GM23338 (cell line): Measurements from ENCODE around the gene TSKS. TPM values are rescaled to one million over a fixed set of nuclear protein-coding genes. Genes with fewer than 3 reads are reported as not detected.

Experiments used
- ATAC-seq: fragments of 200-7000 bp; cut with Tn5 transposase; 3 replicates; pipeline ENCODE4 v1.9.1; 2020
- DNase-seq: peaks from one replicate; pipeline ENCODE4 v3.0.0-alpha.2; 2015; ENCODE audit warnings: low spot score
- H2AFZ ChIP-seq: fragments of 200-600 bp; sonication (generic); 2 replicates; pipeline ENCODE4 v1.8.0; 2016; ENCODE audit warnings: antibody characterized with exemption, mild to moderate bottlenecking, moderate library complexity
- H3F3A ChIP-seq: fragments of 200-600 bp; sonication (generic); replicated peaks from 2 replicates; pipeline ENCODE4 v1.8.0; 2017; ENCODE audit warnings: antibody characterized with exemption, mixed run types, low read depth
- H3K27ac ChIP-seq: fragments of 200-600 bp; sonication (generic); 2 replicates; pipeline ENCODE4 v1.6.1; 2016; ENCODE audit warnings: low read depth
- H3K27me3 ChIP-seq: fragments of 200-600 bp; sonication (generic); 2 replicates; pipeline ENCODE4 v1.8.0; 2016; ENCODE audit warnings: mild to moderate bottlenecking, mixed run types, moderate library complexity; ENCODE audit not compliant: insufficient read depth
- H3K36me3 ChIP-seq: fragments of 200-600 bp; sonication (generic); 2 replicates; pipeline ENCODE4 v1.8.0; 2016; ENCODE audit warnings: mild to moderate bottlenecking; ENCODE audit not compliant: insufficient read depth
- H3K4me1 ChIP-seq: fragments of 200-600 bp; sonication (generic); 2 replicates; pipeline ENCODE4 v1.8.0; 2016; ENCODE audit warnings: mild to moderate bottlenecking, moderate library complexity; ENCODE audit not compliant: insufficient read depth
- H3K4me2 ChIP-seq: fragments of 200-600 bp; sonication (generic); 2 replicates; pipeline ENCODE4 v1.7.1; 2017; ENCODE audit warnings: mixed run types
- H3K4me3 ChIP-seq: fragments of 200-600 bp; sonication (generic); 2 replicates; pipeline ENCODE4 v1.6.1; 2016; ENCODE audit warnings: mixed run types
- H3K79me2 ChIP-seq: fragments of 200-600 bp; sonication (generic); replicated peaks from 2 replicates; pipeline ENCODE4 v1.8.0; 2017; ENCODE audit warnings: mild to moderate bottlenecking; ENCODE audit not compliant: insufficient read depth
- H3K9me2 ChIP-seq: fragments of 200-600 bp; sonication (generic); 2 replicates; pipeline ENCODE4 v1.8.0; 2017; ENCODE audit not compliant: insufficient read depth
- H4K20me1 ChIP-seq: fragments of 200-600 bp; sonication (generic); replicated peaks from 2 replicates; pipeline ENCODE4 v1.8.0; 2017; ENCODE audit warnings: mild to moderate bottlenecking; ENCODE audit not compliant: insufficient read depth
- H3K27ac Mint-ChIP-seq: 2 replicates; pipeline ENCODE4 v1.8.0; 2020; ENCODE audit warnings: inconsistent platforms, mild to moderate bottlenecking, moderate library complexity, mixed read lengths
- H3K27me3 Mint-ChIP-seq: 3 replicates; pipeline ENCODE4 v1.8.0; 2022; ENCODE audit warnings: low read depth, mild to moderate bottlenecking, moderate library complexity, mixed read lengths, inconsistent platforms; ENCODE audit not compliant: insufficient read depth, poor library complexity
- H3K36me3 Mint-ChIP-seq: 3 replicates; pipeline ENCODE4 v1.8.0; 2021; ENCODE audit warnings: low read depth, mild to moderate bottlenecking, inconsistent platforms, moderate library complexity, mixed read lengths
- H3K4me1 Mint-ChIP-seq: 3 replicates; pipeline ENCODE4 v1.8.0; 2020; ENCODE audit warnings: mild to moderate bottlenecking, inconsistent platforms, mixed read lengths
- H3K4me3 Mint-ChIP-seq: 3 replicates; pipeline ENCODE4 v1.8.0; 2021; ENCODE audit warnings: moderate library complexity, mild to moderate bottlenecking, inconsistent platforms, mixed read lengths
- H3K9me3 Mint-ChIP-seq: 3 replicates; pipeline ENCODE4 v1.8.0; 2020; ENCODE audit warnings: moderate library complexity, mild to moderate bottlenecking, inconsistent platforms, mixed read lengths
- CREB1 ChIP-seq: fragments of 250-450 bp; sonication (Bioruptor Pico); IDR thresholded peaks from 2 replicates; pipeline ENCODE4 v1.5.0; 2020; ENCODE audit warnings: low read depth, mild to moderate bottlenecking, moderate library complexity
- EZH2 ChIP-seq: fragments of 200-600 bp; sonication (generic); IDR thresholded peaks from one replicate; pipeline ENCODE4 v1.8.0; 2017; ENCODE audit warnings: antibody characterized with exemption, mild to moderate bottlenecking, low read depth; ENCODE audit not compliant: unreplicated experiment
- EZH2phosphoT487 ChIP-seq: fragments of 200-600 bp; sonication (generic); IDR thresholded peaks from one replicate; pipeline ENCODE4 v1.8.1; 2018; ENCODE audit warnings: antibody characterized with exemption; ENCODE audit not compliant: unreplicated experiment
- JUNB ChIP-seq: IDR thresholded peaks from one replicate; pipeline ENCODE4 v1.6.1; 2016; ENCODE audit warnings: antibody characterized with exemption; ENCODE audit not compliant: unreplicated experiment
- NANOG ChIP-seq: IDR thresholded peaks from 2 replicates; pipeline ENCODE4 v1.6.1; 2016; ENCODE audit warnings: antibody characterized with exemption, borderline replicate concordance
- POLR2AphosphoS5 ChIP-seq: IDR thresholded peaks from 2 replicates; pipeline ENCODE4 v1.6.1; 2016; ENCODE audit warnings: antibody characterized with exemption, low read depth
- STAT1 ChIP-seq: IDR thresholded peaks from one replicate; pipeline ENCODE4 v1.6.1; 2016; ENCODE audit warnings: antibody characterized with exemption; ENCODE audit not compliant: unreplicated experiment
- ZNF114 ChIP-seq: fragments of 250-450 bp; sonication (Bioruptor Pico); IDR thresholded peaks from 2 replicates; pipeline ENCODE4 v1.5.0; 2020; ENCODE audit warnings: mild to moderate bottlenecking, moderate library complexity
- ZNF331 ChIP-seq: fragments of 250-450 bp; sonication (Bioruptor Pico); IDR thresholded peaks from 2 replicates; pipeline ENCODE4 v1.5.0; 2020; ENCODE audit warnings: low read depth, mild to moderate bottlenecking, moderate library complexity
- polyA plus RNA-seq: library from polyadenylated mRNA; unstranded; fragments of >200 nt; fragmentation: Nextera tagmentation; extraction: Ambion mirVana; gene quantifications from 2 replicates; pipeline ENCODE4 v1.2.1, GENCODE V29; 2016
- total RNA-seq: library from RNA; depleted of rRNA; stranded (reverse); fragments of >200 nt; shearing (Covaris generic); gene quantifications from 2 replicates; pipeline ENCODE4 v1.2.3, GENCODE V29; 2014
- TF ChIP-seq, protein P1 (sequence below): IDR thresholded peaks from 2 replicates; pipeline ENCODE4 v1.6.1; 2016; ENCODE audit warnings: antibody characterized with exemption
- TF ChIP-seq, protein P2 (sequence below), 2 experiments: fragments of 200-600 bp in 1 of 2; sonication (generic) in 1 of 2; conservative IDR thresholded peaks; 2 replicates each; pipeline versions ENCODE4 v1.5.1 to v1.6.1; 2016 to 2017; ENCODE audit warnings: antibody characterized with exemption in 2 of 2, low read depth in 2 of 2, mild to moderate bottlenecking in 2 of 2, moderate library complexity in 1 of 2
- TF ChIP-seq, protein P3 (sequence below): fragments of 250-450 bp; sonication (Bioruptor Pico); IDR thresholded peaks from 2 replicates; pipeline ENCODE4 v1.5.0; 2020; ENCODE audit warnings: mild to moderate bottlenecking, moderate library complexity
- TF ChIP-seq, protein P4 (sequence below): IDR thresholded peaks from one replicate; pipeline ENCODE4 v1.6.1; 2018; ENCODE audit warnings: antibody characterized with exemption; ENCODE audit not compliant: unreplicated experiment

The TSKS gene
- total and polyA plus RNA-seq, 2 experiments from 2014 or later, result 0.99 TPM; not detected in 1

DNA sequence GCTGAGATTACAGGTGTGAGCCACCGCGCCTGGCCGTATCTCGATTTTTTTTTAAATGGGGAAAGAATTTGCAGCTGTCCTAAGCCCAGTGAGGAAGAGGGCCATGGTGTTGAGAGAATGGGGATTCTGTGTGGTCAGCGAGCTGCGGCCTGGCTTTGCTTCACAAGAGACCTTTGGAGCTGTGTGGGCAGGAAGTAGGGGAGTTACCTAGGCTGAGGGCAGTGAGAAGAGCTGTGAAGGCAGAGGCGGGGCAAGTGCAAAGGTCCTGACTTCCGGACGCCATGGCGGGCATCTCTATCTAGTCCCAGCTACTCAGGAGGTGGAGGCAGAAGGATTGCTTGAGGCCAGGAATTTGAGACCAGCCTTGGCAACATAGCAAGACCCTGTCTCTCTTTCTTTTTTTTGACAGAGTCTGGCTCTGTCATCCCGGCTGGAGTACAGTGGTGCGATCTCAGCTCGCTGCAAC, 8.6 kb upstream of the TSKS start:
- H3K4me2 ChIP-seq, result no peak overlapping the region
- no peak overlapping the region for H3K4me3 ChIP-seq
- H3K4me1 ChIP-seq, result no peaks in the 10 kb centered on the region
- Mint-ChIP-seq H3K4me3 (no peak overlapping the region; the same call in 2 of the 3 replicates), H3K27ac (peak overlapping the region; percentile 84), H3K9me3 (no peaks in the 10 kb centered on the region; the same call in 2 of the 3 replicates), H3K4me1 (peaks cover 15% of the 10 kb centered on the region), H3K27me3 (peaks cover 15% of the 10 kb centered on the region), H3K36me3 (peaks cover 7% of the 10 kb centered on the region)
- H3K9me2 ChIP-seq, result no peaks in the 10 kb centered on the region
- DNase-seq, result no peak
- no peaks in the 10 kb centered on the region for H3K36me3 ChIP-seq
- H4K20me1 ChIP-seq, result no peaks in the 10 kb centered on the region; the same call in 1 of the 2 replicates
- no peaks in the 10 kb centered on the region for H3K27me3 ChIP-seq
- no peaks in the 10 kb centered on the region for H3F3A ChIP-seq
- peaks cover 48% of the 10 kb centered on the region for H3K79me2 ChIP-seq
- TF ChIP-seq EZH2phosphoT487, result no peak
- no peak for TF ChIP-seq ZNF114 (CRISPR knock-in tag)
- TF ChIP-seq ZNF331, result no peak
- no peak for TF ChIP-seq POLR2AphosphoS5
- TF ChIP-seq STAT1, result no peak
- TF ChIP-seq NANOG, result no peak
- TF ChIP-seq, protein P1, sequence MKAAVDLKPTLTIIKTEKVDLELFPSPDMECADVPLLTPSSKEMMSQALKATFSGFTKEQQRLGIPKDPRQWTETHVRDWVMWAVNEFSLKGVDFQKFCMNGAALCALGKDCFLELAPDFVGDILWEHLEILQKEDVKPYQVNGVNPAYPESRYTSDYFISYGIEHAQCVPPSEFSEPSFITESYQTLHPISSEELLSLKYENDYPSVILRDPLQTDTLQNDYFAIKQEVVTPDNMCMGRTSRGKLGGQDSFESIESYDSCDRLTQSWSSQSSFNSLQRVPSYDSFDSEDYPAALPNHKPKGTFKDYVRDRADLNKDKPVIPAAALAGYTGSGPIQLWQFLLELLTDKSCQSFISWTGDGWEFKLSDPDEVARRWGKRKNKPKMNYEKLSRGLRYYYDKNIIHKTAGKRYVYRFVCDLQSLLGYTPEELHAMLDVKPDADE, result no peak
- TF ChIP-seq, protein P2, sequence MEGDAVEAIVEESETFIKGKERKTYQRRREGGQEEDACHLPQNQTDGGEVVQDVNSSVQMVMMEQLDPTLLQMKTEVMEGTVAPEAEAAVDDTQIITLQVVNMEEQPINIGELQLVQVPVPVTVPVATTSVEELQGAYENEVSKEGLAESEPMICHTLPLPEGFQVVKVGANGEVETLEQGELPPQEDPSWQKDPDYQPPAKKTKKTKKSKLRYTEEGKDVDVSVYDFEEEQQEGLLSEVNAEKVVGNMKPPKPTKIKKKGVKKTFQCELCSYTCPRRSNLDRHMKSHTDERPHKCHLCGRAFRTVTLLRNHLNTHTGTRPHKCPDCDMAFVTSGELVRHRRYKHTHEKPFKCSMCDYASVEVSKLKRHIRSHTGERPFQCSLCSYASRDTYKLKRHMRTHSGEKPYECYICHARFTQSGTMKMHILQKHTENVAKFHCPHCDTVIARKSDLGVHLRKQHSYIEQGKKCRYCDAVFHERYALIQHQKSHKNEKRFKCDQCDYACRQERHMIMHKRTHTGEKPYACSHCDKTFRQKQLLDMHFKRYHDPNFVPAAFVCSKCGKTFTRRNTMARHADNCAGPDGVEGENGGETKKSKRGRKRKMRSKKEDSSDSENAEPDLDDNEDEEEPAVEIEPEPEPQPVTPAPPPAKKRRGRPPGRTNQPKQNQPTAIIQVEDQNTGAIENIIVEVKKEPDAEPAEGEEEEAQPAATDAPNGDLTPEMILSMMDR (conservative IDR thresholded peaks at IDR 0.05; ENCODE audit: low read depth in 2 of 2), result no peak
- TF ChIP-seq CREB1 (CRISPR knock-in tag), result no peak
- TF ChIP-seq JUNB, result no peak
- TF ChIP-seq, protein P3, sequence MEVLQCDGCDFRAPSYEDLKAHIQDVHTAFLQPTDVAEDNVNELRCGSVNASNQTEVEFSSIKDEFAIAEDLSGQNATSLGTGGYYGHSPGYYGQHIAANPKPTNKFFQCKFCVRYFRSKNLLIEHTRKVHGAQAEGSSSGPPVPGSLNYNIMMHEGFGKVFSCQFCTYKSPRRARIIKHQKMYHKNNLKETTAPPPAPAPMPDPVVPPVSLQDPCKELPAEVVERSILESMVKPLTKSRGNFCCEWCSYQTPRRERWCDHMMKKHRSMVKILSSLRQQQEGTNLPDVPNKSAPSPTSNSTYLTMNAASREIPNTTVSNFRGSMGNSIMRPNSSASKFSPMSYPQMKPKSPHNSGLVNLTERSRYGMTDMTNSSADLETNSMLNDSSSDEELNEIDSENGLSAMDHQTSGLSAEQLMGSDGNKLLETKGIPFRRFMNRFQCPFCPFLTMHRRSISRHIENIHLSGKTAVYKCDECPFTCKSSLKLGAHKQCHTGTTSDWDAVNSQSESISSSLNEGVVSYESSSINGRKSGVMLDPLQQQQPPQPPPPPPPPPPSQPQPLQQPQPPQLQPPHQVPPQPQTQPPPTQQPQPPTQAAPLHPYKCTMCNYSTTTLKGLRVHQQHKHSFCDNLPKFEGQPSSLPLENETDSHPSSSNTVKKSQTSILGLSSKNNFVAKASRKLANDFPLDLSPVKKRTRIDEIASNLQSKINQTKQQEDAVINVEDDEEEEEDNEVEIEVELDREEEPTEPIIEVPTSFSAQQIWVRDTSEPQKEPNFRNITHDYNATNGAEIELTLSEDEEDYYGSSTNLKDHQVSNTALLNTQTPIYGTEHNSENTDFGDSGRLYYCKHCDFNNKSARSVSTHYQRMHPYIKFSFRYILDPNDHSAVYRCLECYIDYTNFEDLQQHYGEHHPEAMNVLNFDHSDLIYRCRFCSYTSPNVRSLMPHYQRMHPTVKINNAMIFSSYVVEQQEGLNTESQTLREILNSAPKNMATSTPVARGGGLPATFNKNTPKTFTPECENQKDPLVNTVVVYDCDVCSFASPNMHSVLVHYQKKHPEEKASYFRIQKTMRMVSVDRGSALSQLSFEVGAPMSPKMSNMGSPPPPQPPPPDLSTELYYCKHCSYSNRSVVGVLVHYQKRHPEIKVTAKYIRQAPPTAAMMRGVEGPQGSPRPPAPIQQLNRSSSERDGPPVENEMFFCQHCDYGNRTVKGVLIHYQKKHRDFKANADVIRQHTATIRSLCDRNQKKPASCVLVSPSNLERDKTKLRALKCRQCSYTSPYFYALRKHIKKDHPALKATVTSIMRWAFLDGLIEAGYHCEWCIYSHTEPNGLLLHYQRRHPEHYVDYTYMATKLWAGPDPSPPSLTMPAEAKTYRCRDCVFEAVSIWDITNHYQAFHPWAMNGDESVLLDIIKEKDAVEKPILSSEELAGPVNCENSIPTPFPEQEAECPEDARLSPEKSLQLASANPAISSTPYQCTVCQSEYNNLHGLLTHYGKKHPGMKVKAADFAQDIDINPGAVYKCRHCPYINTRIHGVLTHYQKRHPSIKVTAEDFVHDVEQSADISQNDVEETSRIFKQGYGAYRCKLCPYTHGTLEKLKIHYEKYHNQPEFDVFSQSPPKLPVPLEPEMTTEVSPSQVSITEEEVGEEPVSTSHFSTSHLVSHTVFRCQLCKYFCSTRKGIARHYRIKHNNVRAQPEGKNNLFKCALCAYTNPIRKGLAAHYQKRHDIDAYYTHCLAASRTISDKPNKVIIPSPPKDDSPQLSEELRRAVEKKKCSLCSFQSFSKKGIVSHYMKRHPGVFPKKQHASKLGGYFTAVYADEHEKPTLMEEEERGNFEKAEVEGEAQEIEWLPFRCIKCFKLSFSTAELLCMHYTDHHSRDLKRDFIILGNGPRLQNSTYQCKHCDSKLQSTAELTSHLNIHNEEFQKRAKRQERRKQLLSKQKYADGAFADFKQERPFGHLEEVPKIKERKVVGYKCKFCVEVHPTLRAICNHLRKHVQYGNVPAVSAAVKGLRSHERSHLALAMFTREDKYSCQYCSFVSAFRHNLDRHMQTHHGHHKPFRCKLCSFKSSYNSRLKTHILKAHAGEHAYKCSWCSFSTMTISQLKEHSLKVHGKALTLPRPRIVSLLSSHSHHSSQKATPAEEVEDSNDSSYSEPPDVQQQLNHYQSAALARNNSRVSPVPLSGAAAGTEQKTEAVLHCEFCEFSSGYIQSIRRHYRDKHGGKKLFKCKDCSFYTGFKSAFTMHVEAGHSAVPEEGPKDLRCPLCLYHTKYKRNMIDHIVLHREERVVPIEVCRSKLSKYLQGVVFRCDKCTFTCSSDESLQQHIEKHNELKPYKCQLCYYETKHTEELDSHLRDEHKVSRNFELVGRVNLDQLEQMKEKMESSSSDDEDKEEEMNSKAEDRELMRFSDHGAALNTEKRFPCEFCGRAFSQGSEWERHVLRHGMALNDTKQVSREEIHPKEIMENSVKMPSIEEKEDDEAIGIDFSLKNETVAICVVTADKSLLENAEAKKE (CRISPR knock-in tag), result no peak
- TF ChIP-seq, protein P4, sequence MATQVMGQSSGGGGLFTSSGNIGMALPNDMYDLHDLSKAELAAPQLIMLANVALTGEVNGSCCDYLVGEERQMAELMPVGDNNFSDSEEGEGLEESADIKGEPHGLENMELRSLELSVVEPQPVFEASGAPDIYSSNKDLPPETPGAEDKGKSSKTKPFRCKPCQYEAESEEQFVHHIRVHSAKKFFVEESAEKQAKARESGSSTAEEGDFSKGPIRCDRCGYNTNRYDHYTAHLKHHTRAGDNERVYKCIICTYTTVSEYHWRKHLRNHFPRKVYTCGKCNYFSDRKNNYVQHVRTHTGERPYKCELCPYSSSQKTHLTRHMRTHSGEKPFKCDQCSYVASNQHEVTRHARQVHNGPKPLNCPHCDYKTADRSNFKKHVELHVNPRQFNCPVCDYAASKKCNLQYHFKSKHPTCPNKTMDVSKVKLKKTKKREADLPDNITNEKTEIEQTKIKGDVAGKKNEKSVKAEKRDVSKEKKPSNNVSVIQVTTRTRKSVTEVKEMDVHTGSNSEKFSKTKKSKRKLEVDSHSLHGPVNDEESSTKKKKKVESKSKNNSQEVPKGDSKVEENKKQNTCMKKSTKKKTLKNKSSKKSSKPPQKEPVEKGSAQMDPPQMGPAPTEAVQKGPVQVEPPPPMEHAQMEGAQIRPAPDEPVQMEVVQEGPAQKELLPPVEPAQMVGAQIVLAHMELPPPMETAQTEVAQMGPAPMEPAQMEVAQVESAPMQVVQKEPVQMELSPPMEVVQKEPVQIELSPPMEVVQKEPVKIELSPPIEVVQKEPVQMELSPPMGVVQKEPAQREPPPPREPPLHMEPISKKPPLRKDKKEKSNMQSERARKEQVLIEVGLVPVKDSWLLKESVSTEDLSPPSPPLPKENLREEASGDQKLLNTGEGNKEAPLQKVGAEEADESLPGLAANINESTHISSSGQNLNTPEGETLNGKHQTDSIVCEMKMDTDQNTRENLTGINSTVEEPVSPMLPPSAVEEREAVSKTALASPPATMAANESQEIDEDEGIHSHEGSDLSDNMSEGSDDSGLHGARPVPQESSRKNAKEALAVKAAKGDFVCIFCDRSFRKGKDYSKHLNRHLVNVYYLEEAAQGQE, result no peak
- TF ChIP-seq EZH2, result no peak
- no peak for ATAC-seq
- H2AFZ ChIP-seq, result no peak overlapping the region
- no peak overlapping the region for H3K27ac ChIP-seq
